Natural killer cell treated with Interleukin-12 subunit alpha and Interleukin-12 subunit beta and Interleukin-15 and Interleukin-18, amount 100 ng/mL, for 72 hours (primary cell): ENCODE data around the gene FOCAD. TPM values are rescaled to one million over a fixed set of nuclear protein-coding genes. Genes with fewer than 3 reads are reported as not detected.

Source experiments
- ATAC-seq, 2 donors: fragments of 150-1000 bp; cut with Tn5 transposase in 1 of 2; sonication (Bioruptor Pico), chemical (Tn5 transposase) in 1 of 2; 2 replicates each; pipeline ENCODE4 v1.10.0; 2021
- DNase-seq: peaks from one replicate; pipeline ENCODE4 v3.0.0; 2022; ENCODE audit warnings: low spot score
- H3K27ac Mint-ChIP-seq, 2 donors: 1 replicate in 1 of 2; 2 replicates in 1 of 2; pipeline ENCODE4 v1.8.0; 2022; ENCODE audit warnings: mixed read lengths in 2 of 2, mild to moderate bottlenecking in 1 of 2, moderate library complexity in 1 of 2
- H3K27me3 Mint-ChIP-seq, 2 donors: 1 replicate in 1 of 2; 2 replicates in 1 of 2; pipeline ENCODE4 v1.8.0; 2022; ENCODE audit warnings: mixed read lengths in 2 of 2
- H3K36me3 Mint-ChIP-seq: one replicate; pipeline ENCODE4 v1.8.0; 2022; ENCODE audit warnings: mixed read lengths
- H3K4me1 Mint-ChIP-seq, 2 donors: 1 replicate in 1 of 2; 2 replicates in 1 of 2; pipeline ENCODE4 v1.8.0; 2022; ENCODE audit warnings: low read depth in 2 of 2, mixed read lengths in 2 of 2, mild to moderate bottlenecking in 1 of 2
- H3K4me3 Mint-ChIP-seq: one replicate; pipeline ENCODE4 v1.8.0; 2022; ENCODE audit warnings: mixed read lengths
- H3K9me3 Mint-ChIP-seq: 2 replicates; pipeline ENCODE4 v1.8.0; 2022; ENCODE audit warnings: mixed read lengths
- total RNA-seq, 2 donors: library from RNA; stranded (reverse); gene quantifications; one replicate each; pipeline ENCODE4 v1.2.3, GENCODE V29; 2022

Gene FOCAD
- total RNA-seq, 2 donors from 2014 or later: 26.6 to 40.7 TPM

DNA sequence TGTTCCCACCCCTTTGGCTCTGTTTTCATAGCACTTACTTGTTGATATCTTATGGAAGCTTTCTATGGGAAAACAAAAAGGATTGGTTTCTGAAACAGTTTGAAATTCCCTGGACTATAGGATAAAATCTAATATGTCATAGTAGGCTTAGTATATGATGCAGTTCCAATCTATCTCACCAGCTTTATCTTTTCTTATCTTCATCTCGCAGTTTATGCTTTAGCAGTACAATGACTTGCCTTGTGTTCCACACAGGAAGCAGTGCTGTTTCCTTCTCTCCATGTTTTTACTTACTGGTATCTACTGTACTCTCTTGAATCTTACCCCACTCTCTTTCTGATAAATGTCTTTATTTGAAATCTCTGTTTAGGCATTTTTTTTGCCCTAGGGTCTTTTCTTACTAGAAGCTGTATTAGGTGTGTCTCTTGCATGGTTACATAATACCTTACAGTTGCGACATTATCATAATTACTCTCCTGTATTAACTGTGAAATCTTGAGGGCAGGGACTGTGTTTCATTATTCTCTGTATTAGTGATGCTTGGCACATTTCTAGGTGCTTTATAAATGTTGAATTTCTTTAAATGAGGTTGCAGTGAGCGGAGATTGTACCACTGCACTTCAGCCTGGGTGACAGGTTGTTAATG is 76.3 kb downstream of the FOCAD start:
- no peaks in the 10 kb centered on the region for H3K9me3 Mint-ChIP-seq
- H3K36me3 Mint-ChIP-seq: peaks cover 12% of the 10 kb centered on the region
- DNase-seq (no peak), ATAC-seq (no peak)
- H3K27ac Mint-ChIP-seq: no peak overlapping the region
- no peak overlapping the region for H3K4me3 Mint-ChIP-seq
- H3K4me1 Mint-ChIP-seq: no peaks in the 10 kb centered on the region
- no peaks in the 10 kb centered on the region for H3K27me3 Mint-ChIP-seq

GRCh38 chr9:20770947-20771346 is 86.9 kb downstream of the FOCAD start:
- peaks cover 28% of the 10 kb centered on the region for H3K36me3 Mint-ChIP-seq
- no peaks in the 10 kb centered on the region for H3K9me3 Mint-ChIP-seq
- no peak overlapping the region for H3K4me3 Mint-ChIP-seq
- no peaks in the 10 kb centered on the region for H3K27me3 Mint-ChIP-seq
- ATAC-seq: no peak
- no peak overlapping the region for H3K27ac Mint-ChIP-seq
- no peak for DNase-seq
- no peaks in the 10 kb centered on the region for H3K4me1 Mint-ChIP-seq

GRCh38 chr9:20771729-20772128 is 87.7 kb downstream of the FOCAD start:
- H3K36me3 Mint-ChIP-seq: peaks cover 20% of the 10 kb centered on the region

DNA sequence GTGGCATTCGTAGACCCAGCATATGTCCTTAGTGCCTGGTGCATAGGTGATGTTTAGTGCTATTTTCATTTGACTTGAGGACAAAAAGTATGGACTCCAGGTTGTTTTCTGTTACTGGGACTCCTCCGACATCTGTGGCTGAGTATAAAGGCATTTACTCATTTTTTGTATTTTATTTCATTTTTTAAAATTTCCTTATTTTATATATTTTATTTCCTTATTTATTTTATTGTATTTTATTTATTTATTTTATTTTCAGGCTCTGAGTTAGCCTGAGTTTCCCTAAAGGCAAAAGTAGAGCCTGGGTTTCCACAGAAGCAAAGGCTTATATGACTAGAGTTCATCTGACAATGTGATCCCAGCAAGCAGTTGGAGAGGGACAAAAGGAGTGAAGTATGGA is 91.6 kb downstream of the FOCAD start:
- Mint-ChIP-seq H3K4me1 (no peaks in the 10 kb centered on the region), H3K36me3 (peaks cover 6% of the 10 kb centered on the region), H3K4me3 (no peak overlapping the region), H3K27me3 (no peaks in the 10 kb centered on the region), H3K9me3 (no peaks in the 10 kb centered on the region), H3K27ac (no peak overlapping the region)
- DNase-seq: no peak
- no peak for ATAC-seq

More at GRCh38 chr9:20771729-20772128, 87.7 kb downstream of the FOCAD start:
- DNase-seq (no peak), ATAC-seq (no peak)
- H3K27me3 Mint-ChIP-seq: no peaks in the 10 kb centered on the region
- no peaks in the 10 kb centered on the region for H3K4me1 Mint-ChIP-seq
- H3K4me3 Mint-ChIP-seq: no peak overlapping the region
- no peak overlapping the region for H3K27ac Mint-ChIP-seq
- H3K9me3 Mint-ChIP-seq: no peaks in the 10 kb centered on the region

- no peak overlapping the region for H3K4me3 Mint-ChIP-seq
These were observed 97.0 kb downstream of the FOCAD start for GRCh38 chr9:20781092-20781491.

GRCh38 chr9:20782289-20782688 is 98.2 kb downstream of the FOCAD start:
- H3K27me3 Mint-ChIP-seq: no peaks in the 10 kb centered on the region
- DNase-seq: no peak
- H3K27ac Mint-ChIP-seq: no peak overlapping the region
- no peaks in the 10 kb centered on the region for H3K4me1 Mint-ChIP-seq
- no peak overlapping the region for H3K4me3 Mint-ChIP-seq
- H3K9me3 Mint-ChIP-seq: no peaks in the 10 kb centered on the region
- H3K36me3 Mint-ChIP-seq: no peaks in the 10 kb centered on the region
- ATAC-seq: no peak

More at GRCh38 chr9:20781092-20781491, 97.0 kb downstream of the FOCAD start:
- Mint-ChIP-seq H3K27ac (no peak overlapping the region), H3K9me3 (no peaks in the 10 kb centered on the region), H3K27me3 (no peaks in the 10 kb centered on the region), H3K36me3 (no peaks in the 10 kb centered on the region), H3K4me1 (no peaks in the 10 kb centered on the region)
- ATAC-seq: no peak
- DNase-seq: no peak

DNA sequence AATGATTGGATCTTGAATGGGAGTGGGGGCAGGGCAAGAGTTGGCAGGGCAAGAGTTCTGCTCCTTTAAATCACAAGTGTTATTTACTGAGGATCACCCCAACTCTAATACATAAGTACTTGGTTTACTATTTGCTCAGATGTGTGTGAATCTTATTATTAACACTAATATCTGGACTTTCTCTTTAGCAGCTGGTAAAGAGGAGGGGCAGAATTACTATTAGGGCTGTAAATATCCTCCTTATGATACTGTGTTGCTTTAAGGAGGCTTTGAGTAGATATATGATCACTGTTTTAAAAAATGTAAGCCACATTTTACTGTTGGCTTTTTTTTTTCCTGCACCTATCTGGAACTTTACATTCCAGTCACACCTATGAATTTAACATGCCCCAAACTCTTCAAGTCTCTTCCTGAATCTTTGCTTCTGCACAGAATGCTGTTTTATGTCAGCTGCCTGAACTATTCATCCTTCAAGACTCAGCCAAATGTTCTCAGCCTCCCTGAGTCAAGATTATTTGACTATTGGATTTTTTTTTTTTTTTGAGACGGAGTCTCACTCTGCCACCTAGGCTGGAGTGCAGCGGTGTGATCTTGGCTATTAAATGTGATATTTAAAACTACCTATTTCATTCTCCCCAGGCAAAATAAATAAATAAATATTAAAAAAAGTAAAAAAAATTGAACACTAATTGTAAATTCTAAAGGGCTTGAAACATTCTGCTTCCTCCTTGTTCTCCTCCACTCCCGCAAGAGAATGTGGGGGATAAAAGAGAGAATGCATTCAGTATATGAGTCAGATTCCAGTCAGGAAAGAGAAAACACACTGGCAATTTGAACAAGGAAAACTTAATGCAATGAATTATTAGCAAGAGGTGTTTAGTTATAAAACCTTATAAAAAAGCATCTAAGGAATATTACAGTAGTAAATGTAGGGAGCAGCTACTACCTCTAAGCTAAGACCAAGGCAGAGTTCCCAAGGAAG is 99.3 kb downstream of the FOCAD start:
- H3K4me1 Mint-ChIP-seq: no peaks in the 10 kb centered on the region
- no peaks in the 10 kb centered on the region for H3K27me3 Mint-ChIP-seq
- DNase-seq (no peak), ATAC-seq (no peak)
- H3K4me3 Mint-ChIP-seq: no peak overlapping the region
- H3K27ac Mint-ChIP-seq: no peak overlapping the region
- H3K9me3 Mint-ChIP-seq: no peaks in the 10 kb centered on the region
- H3K36me3 Mint-ChIP-seq: no peaks in the 10 kb centered on the region

DNA sequence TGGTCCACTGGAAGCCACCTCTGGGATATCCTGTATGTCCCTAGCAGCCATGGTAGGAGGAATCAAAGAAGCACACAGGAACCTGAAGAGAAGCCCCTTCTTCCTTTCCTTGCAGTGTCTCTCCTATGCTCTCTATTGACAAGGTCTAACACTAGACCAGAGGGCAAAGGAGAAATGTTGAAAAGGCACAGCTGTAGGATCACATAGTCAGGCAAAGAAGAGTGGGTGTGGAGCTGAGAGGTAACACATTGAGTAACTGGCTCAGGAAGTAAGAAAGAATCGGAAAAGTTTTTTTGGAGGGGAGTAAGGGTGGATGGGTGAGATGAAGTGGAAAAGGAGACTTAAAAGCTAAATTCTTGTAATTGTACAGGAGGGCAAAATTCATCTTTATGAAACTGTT is 100.1 kb downstream of the FOCAD start:
- Mint-ChIP-seq H3K36me3 (peaks cover under 1% of the 10 kb centered on the region), H3K4me3 (no peak overlapping the region), H3K9me3 (no peaks in the 10 kb centered on the region), H3K27me3 (no peaks in the 10 kb centered on the region), H3K4me1 (no peaks in the 10 kb centered on the region), H3K27ac (no peak overlapping the region)
- ATAC-seq (peak in 1 of 2 donors; percentile 57), DNase-seq (no peak)

GRCh38 chr9:20786807-20787206 is 102.7 kb downstream of the FOCAD start:
- no peak overlapping the region for H3K27ac Mint-ChIP-seq
- DNase-seq (no peak), ATAC-seq (no peak)
- H3K9me3 Mint-ChIP-seq: no peaks in the 10 kb centered on the region
- no peaks in the 10 kb centered on the region for H3K27me3 Mint-ChIP-seq
- H3K36me3 Mint-ChIP-seq: peaks cover 13% of the 10 kb centered on the region
- no peak overlapping the region for H3K4me3 Mint-ChIP-seq
- H3K4me1 Mint-ChIP-seq: no peaks in the 10 kb centered on the region

GRCh38 chr9:20788526-20789451 is 104.7 kb downstream of the FOCAD start:
- ATAC-seq: no peak
- no peaks in the 10 kb centered on the region for H3K9me3 Mint-ChIP-seq
- H3K27me3 Mint-ChIP-seq: no peaks in the 10 kb centered on the region
- no peak for DNase-seq
- no peaks in the 10 kb centered on the region for H3K4me1 Mint-ChIP-seq
- no peak overlapping the region for H3K27ac Mint-ChIP-seq
- no peak overlapping the region for H3K4me3 Mint-ChIP-seq
- H3K36me3 Mint-ChIP-seq: peaks cover 13% of the 10 kb centered on the region

DNA sequence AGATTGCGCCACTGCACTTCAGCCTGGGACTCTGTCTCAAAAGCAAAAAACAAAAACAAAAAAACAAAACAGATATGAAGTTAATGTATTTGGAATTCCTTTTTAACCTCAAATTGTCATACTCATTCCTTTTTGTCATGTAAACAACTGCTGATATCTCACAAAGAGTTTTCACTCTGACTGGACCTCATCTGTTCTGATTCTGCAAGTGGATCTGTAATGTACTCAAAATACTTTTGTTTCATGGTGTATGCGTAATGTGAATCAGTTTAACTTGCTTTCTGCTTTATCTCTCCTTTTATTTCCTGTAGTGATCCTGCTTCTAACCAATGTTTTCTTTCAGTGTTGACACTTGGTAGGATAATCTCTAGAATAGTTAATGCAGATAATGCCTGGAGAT is 106.7 kb downstream of the FOCAD start:
- no peak overlapping the region for H3K27ac Mint-ChIP-seq

DNA sequence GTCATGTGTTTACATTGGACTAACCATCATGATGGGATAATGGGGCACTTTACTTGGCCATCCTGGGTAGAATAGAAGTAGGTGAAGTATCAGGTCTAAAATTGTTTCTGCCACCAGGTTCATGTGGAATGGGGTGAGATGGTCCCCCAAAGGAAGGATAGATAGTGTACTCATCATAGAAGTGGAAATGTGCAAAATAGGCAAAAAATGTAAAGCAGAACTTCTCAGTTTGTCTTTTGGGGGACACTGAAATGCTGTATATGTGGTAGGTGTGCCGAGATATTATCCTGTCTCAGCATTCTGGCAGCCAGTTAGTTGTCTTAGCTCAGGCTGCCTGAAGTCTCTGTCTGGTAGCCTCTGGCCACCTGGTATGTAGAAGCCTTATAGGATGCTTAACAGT is 107.6 kb downstream of the FOCAD start:
- H3K4me1 Mint-ChIP-seq: no peaks in the 10 kb centered on the region
- ATAC-seq (no peak), DNase-seq (no peak)
- H3K9me3 Mint-ChIP-seq: no peaks in the 10 kb centered on the region
- no peak overlapping the region for H3K27ac Mint-ChIP-seq
- H3K4me3 Mint-ChIP-seq: no peak overlapping the region
- peaks cover 13% of the 10 kb centered on the region for H3K36me3 Mint-ChIP-seq
- no peaks in the 10 kb centered on the region for H3K27me3 Mint-ChIP-seq

More for the DNA sequence above, 106.7 kb downstream of the FOCAD start:
- DNase-seq (no peak), ATAC-seq (no peak)
- Mint-ChIP-seq H3K36me3 (peaks cover 13% of the 10 kb centered on the region), H3K4me3 (no peak overlapping the region), H3K9me3 (no peaks in the 10 kb centered on the region), H3K4me1 (no peaks in the 10 kb centered on the region), H3K27me3 (no peaks in the 10 kb centered on the region)

DNA sequence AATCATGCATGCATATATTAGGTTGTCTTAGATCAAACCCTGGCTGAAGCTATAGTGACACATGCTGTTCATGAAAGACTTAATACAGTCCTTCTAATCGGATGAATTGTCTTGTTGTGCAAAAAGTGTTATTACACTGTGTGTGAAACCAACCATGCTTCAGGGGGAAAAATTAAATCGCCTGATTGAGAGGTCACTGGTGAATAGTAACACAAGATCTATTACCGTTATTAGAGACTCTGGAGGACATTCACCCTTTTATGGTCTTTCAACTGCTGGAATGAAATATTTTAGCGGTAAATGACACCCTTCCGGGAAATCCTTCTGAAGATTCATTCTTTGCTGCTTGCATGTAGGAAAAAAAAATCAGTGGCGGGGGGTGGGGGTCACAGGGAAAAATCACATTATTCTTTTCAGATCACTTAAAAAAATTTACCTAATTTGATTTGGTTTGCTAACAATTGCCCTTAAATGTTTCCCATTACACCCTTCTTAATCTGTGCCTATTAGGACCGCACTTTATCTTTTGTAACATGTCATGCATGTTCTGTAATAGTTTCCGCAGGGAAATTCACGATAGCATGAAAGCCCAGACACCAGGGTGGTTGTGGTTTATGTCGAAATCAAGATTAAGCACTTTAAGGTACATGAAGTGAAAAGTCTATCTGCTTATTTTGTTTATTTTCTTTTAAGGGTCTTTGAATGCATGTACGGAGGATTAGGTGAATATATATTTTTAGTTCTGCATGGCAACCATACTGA is 120.6 kb downstream of the FOCAD start:
- no peaks in the 10 kb centered on the region for H3K27me3 Mint-ChIP-seq
- no peaks in the 10 kb centered on the region for H3K36me3 Mint-ChIP-seq
- no peak overlapping the region for H3K4me3 Mint-ChIP-seq
- ATAC-seq: peak in 1 of 2 donors; percentile 55
- no peak for DNase-seq
- H3K9me3 Mint-ChIP-seq: no peaks in the 10 kb centered on the region
- H3K27ac Mint-ChIP-seq: no peak overlapping the region
- peaks cover 0 to 3% of the 10 kb centered on the region in 2 donors for H3K4me1 Mint-ChIP-seq
